CD8-positive, alpha-beta memory T cell (primary cell): Measurements from ENCODE around the gene NOXO1. TPM values are rescaled to one million over a fixed set of nuclear protein-coding genes. Genes with fewer than 3 reads are reported as not detected.

Experiments
- CTCF ChIA-PET: fragments of 350-600 bp; sonication (Branson Sonifier 250); formaldehyde crosslinking; loops from one replicate; lab custom pipeline; 2021; ENCODE audit warnings: antibody characterized with exemption; lab: Charles Lee
- POLR2A ChIA-PET: fragments of 350-600 bp; sonication (Branson Sonifier 250); formaldehyde crosslinking; loops from one replicate; lab custom pipeline; 2021; ENCODE audit warnings: antibody characterized with exemption; lab: Charles Lee
- DNase-seq, 5 donors: peaks; one replicate each; pipeline versions ENCODE4 v3.0.0 to v3.0.0-alpha.2; 2020 to 2022; ENCODE audit warnings: mixed read lengths in 1 of 5
- H3K27ac ChIP-seq: one replicate; pipeline ENCODE4 v1.7.0; 2013; ENCODE audit warnings: low read depth, mild to moderate bottlenecking, low read length, moderate library complexity
- H3K27me3 ChIP-seq: 2 replicates; pipeline ENCODE4 v1.7.0; 2013; ENCODE audit warnings: low read length, mild to moderate bottlenecking; ENCODE audit not compliant: insufficient read depth, poor library complexity, severe bottlenecking
- H3K36me3 ChIP-seq: 2 replicates; pipeline ENCODE4 v1.7.0; 2013; ENCODE audit warnings: mild to moderate bottlenecking, low read length, moderate library complexity; ENCODE audit not compliant: insufficient read depth
- H3K4me1 ChIP-seq: 2 replicates; pipeline ENCODE4 v1.7.0; 2013; ENCODE audit warnings: mild to moderate bottlenecking, low read length, moderate library complexity; ENCODE audit not compliant: insufficient read depth
- H3K4me3 ChIP-seq: 2 replicates; pipeline ENCODE4 v1.7.0; 2013; ENCODE audit warnings: mild to moderate bottlenecking, low read length
- H3K9me3 ChIP-seq: 2 replicates; pipeline ENCODE4 v1.7.0; 2013; ENCODE audit warnings: mild to moderate bottlenecking, low read length
- H3K27ac Mint-ChIP-seq, 8 donors: one replicate each; pipeline ENCODE4 v1.8.0; 2020 to 2021; ENCODE audit warnings: mixed read lengths in 8 of 8, mild to moderate bottlenecking in 6 of 8, inconsistent platforms in 3 of 8, moderate library complexity in 3 of 8
- H3K27me3 Mint-ChIP-seq, 2 donors: one replicate each; pipeline ENCODE4 v1.8.0; 2020 to 2021; ENCODE audit warnings: mixed read lengths in 2 of 2, mild to moderate bottlenecking in 1 of 2, moderate library complexity in 1 of 2
- H3K36me3 Mint-ChIP-seq, 3 donors: one replicate each; pipeline ENCODE4 v1.8.0; 2020 to 2021; ENCODE audit warnings: mixed read lengths in 3 of 3, inconsistent platforms in 1 of 3, mild to moderate bottlenecking in 1 of 3
- H3K4me1 Mint-ChIP-seq, 3 donors: one replicate each; pipeline ENCODE4 v1.8.0; 2020 to 2021; ENCODE audit warnings: mixed read lengths in 3 of 3, inconsistent platforms in 1 of 3, mild to moderate bottlenecking in 1 of 3
- H3K4me3 Mint-ChIP-seq, 7 donors: one replicate each; pipeline ENCODE4 v1.8.0; 2020 to 2021; ENCODE audit warnings: mixed read lengths in 7 of 7, mild to moderate bottlenecking in 6 of 7, moderate library complexity in 4 of 7, inconsistent platforms in 2 of 7
- H3K9me3 Mint-ChIP-seq, 5 donors: one replicate each; pipeline ENCODE4 v1.8.0; 2020 to 2022; ENCODE audit warnings: mixed read lengths in 5 of 5, mild to moderate bottlenecking in 3 of 5, moderate library complexity in 2 of 5, inconsistent platforms in 1 of 5
- polyA plus RNA-seq: library from polyadenylated mRNA; unstranded; fragments of 300-500 nt; fragmentation: Illumina TruSeq; gene quantifications from one replicate; pipeline ENCODE4 v1.2.3, GENCODE V29; 2021
- total RNA-seq, 2 experiments: library from RNA; stranded (reverse); gene quantifications; one replicate each; pipeline ENCODE4 v1.2.3, GENCODE V29; 2021

NOXO1 gene
- total and polyA plus RNA-seq, 3 experiments from 2014 or later, result 0.47 to 0.48 TPM; not detected in 1

DNA sequence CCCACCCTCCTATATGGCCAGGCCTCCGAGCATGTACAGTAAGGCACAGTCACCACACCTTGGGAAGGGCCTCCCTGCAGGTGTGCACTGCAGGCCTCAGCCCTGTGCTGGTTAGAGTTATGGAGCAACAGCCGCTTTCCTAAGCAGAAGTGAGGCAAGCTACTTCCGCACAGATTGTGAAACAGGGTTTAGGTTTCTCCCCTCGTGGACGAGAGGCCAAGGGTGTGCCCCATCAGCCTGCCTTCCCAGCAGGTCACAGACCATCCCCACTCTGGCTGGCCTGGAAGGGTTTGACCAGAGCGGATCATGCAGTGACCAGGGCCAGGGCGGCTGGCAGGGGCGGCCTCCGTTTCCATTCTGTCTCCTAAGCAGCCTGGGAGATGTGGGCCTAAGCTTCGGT lies 43.0 kb downstream of the NOXO1 start:
- Mint-ChIP-seq H3K27ac (no peak overlapping the region), H3K4me3 (peak overlapping the region in 1 of 7 donors; percentile 54), H3K36me3 (peaks cover 0 to 26% (median 1%) of the 10 kb centered on the region in 3 donors), H3K27me3 (no peaks in the 10 kb centered on the region), H3K4me1 (peaks cover 3 to 20% (median 11%) of the 10 kb centered on the region in 3 donors), H3K9me3 (no peaks in the 10 kb centered on the region)
- CTCF ChIA-PET, result interaction anchor here (1.2 kb wide), 1 partner anchor 9 kb away, joined by 3 read pairs; no protein-coding TSS in a partner anchor
- DNase-seq, result no peak
- no peaks in the 10 kb centered on the region for H3K27me3 ChIP-seq
- peaks cover 16% of the 10 kb centered on the region for H3K4me1 ChIP-seq
- no peaks in the 10 kb centered on the region for H3K9me3 ChIP-seq
- H3K27ac ChIP-seq, result no peak overlapping the region
- H3K36me3 ChIP-seq, result peaks cover 9% of the 10 kb centered on the region
- no peak overlapping the region for H3K4me3 ChIP-seq
- POLR2A ChIA-PET, result no interaction called here

DNA sequence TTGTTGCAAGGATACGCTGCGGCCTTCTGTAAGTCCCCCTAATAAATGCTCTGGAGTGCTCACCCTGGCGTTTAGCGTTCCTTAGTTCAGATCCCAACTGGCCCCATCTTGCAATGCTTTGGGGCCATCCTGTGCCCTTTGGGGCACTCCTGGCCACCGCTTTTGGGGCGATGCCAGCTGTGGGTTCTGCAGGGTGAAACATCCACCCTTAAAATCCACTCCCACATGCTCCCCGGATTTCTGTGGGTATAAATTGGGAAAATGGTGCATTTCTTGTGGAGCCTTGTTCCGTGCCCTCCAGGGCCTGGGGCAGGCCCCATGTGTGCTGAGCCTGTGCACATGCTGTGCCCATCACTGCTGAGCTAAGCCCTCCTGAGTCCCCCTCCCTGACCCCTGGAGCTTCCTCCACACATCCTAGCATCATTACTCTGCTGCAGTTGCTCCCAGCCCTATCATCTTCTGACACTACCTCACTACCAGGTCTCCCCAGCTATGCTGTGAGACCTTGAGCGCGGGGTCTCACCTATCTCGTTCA lies 44.3 kb downstream of the NOXO1 start:
- Histone ChIP-seq H3K4me3 (no peak overlapping the region), H3K27me3 (no peaks in the 10 kb centered on the region), H3K36me3 (peaks cover 9% of the 10 kb centered on the region), H3K9me3 (no peaks in the 10 kb centered on the region), H3K4me1 (peaks cover 8% of the 10 kb centered on the region), H3K27ac (no peak overlapping the region)
- no peak overlapping the region for H3K4me3 Mint-ChIP-seq
- ChIA-PET CTCF (no interaction called here), POLR2A (no interaction called here)
- no peaks in the 10 kb centered on the region for H3K27me3 Mint-ChIP-seq
- peaks cover 0 to 22% (median 1%) of the 10 kb centered on the region in 3 donors for H3K36me3 Mint-ChIP-seq
- no peaks in the 10 kb centered on the region for H3K9me3 Mint-ChIP-seq
- no peak overlapping the region for H3K27ac Mint-ChIP-seq
- H3K4me1 Mint-ChIP-seq, result peaks cover 3 to 9% (median 7%) of the 10 kb centered on the region in 3 donors
- DNase-seq, result no peak

DNA sequence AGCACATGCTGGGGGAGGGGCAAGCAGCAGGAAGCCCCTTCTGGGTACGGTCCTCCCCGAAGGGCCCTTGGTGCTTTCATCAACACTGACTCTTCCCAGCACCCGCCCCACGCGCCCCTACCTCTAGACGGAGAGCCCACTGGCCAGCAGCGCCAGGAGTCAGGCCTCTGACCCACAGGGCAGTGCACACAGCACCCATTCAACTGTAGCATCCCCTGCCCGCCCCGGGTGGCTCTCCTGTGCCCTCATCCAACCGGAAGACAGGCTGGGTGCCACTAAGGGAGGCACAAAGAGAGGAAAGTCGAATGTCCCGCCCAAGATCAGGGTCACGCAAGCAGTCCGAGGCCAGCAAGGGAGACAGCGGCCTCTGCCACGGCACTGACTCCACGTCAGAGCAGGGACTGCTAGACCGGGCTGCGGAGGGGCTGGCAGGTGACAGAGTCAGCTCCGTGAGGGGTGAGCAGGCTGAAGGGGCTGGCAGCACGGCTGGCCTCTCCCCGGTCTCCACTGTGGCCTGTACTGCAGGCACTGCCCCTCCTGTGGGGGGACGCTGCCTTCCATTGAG lies 48.1 kb downstream of the NOXO1 start:
- Mint-ChIP-seq H3K9me3 (no peaks in the 10 kb centered on the region), H3K4me1 (peaks cover 2 to 4% (median 3%) of the 10 kb centered on the region in 3 donors), H3K4me3 (no peak overlapping the region), H3K27ac (no peak overlapping the region), H3K27me3 (peaks cover 0 to 1% of the 10 kb centered on the region in 2 donors), H3K36me3 (peaks cover 0 to 8% (median 1%) of the 10 kb centered on the region in 3 donors)
- no peak for DNase-seq
- ChIA-PET POLR2A (no interaction called here), CTCF (no interaction called here)
- H3K9me3 ChIP-seq, result no peaks in the 10 kb centered on the region
- peaks cover under 1% of the 10 kb centered on the region for H3K36me3 ChIP-seq
- H3K4me1 ChIP-seq, result peaks cover 4% of the 10 kb centered on the region
- no peak overlapping the region for H3K4me3 ChIP-seq
- H3K27me3 ChIP-seq, result no peaks in the 10 kb centered on the region
- no peak overlapping the region for H3K27ac ChIP-seq

DNA sequence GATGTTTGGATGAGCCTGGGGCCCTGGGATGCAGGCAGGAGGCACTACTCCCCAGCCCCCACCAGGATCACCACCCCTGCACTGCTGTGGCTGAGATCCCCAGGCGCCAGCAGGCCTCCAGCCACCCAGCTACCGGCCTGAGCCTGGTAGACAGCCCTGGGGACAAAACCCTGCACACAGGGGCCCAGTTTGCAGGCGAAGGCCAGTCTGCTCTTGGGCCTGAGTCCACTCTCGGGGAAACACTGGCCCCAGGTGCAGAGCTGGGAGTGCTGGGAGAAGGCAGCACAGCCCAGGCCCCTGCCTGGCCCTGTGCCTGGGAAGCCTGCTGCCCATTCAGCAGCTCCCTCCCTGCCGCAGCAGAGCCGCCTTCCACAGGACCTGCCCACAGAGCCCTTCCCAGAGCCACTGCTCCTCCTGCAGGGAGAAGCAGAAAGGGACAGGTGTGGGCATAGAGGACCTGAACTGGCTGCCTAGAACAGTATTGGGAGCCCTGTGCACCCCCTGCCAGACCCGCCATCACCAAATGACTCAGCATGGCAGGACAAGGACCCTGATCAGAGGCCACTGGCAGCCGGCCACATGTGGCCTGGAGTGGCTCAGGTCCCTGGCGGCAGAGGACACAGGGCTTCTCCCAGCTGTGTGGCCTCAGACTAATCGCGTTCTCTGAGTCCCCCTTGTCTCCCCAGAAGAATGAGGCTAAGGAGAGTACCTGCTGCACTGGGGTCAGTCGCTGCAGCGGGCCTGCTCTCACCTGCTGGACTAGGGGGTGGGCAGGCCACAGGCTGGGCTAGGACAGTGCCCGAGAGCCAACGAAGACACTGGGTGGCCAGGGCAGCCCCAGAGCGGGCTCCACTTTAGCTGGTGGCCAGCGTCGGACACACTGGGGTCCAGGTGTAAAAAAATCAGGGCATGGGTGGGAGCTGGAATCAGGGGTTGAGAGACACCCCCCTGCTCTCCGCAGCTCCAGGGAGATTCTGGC lies 48.9 kb downstream of the NOXO1 start:
- H3K36me3 ChIP-seq, result no peaks in the 10 kb centered on the region
- Mint-ChIP-seq H3K27me3 (peaks cover 0 to 1% of the 10 kb centered on the region in 2 donors), H3K9me3 (no peaks in the 10 kb centered on the region), H3K27ac (no peak overlapping the region), H3K4me3 (no peak overlapping the region), H3K36me3 (peaks cover 0 to 3% (median 0%) of the 10 kb centered on the region in 3 donors), H3K4me1 (peaks cover 2 to 4% (median 3%) of the 10 kb centered on the region in 3 donors)
- H3K27me3 ChIP-seq, result no peaks in the 10 kb centered on the region
- H3K27ac ChIP-seq, result no peak overlapping the region
- no peak overlapping the region for H3K4me3 ChIP-seq
- CTCF ChIA-PET, result no interaction called here
- no peak for DNase-seq
- no peaks in the 10 kb centered on the region for H3K9me3 ChIP-seq
- POLR2A ChIA-PET, result no interaction called here
- peaks cover 4% of the 10 kb centered on the region for H3K4me1 ChIP-seq

- no peak overlapping the region for H3K27ac Mint-ChIP-seq
- DNase-seq, result no peak
These were observed 50.9 kb downstream of the NOXO1 start for GRCh38 chr16:1930338-1930720.

DNA sequence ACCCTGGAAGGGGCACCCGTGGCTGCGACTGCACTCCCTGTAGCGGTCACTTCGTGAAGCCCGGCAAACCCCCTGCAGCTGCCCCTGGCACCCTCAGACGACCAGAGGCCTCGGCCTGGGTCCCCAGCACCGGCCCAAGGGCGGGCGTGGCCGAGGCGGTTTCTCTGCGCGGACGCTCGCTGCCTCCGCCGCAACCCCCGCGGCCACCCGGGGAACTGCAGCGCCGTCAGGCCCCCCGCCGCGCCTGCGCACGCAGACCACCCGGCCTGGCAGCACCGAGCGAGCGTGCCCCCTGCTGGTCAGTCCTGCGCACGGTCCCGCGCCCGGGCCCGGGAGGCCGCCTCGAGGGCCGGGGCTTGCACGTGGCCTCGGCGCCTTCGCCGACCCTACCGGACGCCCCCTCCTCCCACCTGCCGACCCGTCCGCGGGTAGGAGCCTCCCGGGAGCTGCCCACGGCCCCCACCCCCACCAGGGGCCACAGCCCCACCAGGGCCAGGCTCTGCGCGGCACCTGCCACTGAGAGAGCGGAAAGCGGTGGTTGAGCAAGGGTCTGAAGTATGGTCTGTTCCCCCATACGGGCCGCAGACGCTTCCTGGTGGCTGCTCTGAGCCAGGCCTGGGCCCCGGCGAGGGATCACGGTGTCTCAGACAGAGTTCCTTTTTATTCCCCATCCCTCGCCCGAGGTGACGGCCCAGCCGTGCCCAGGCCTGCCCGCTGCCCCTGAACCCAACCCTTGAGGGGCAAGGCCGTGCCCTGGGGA lies 51.5 kb downstream of the NOXO1 start:
- ChIA-PET POLR2A (interaction anchor here (0.6 kb wide), 1 partner anchor 30 kb away, joined by 6 read pairs; the partner anchor contains the start of gene NDUFB10), CTCF (interaction anchor here (0.7 to 2.3 kb wide), 10 partner anchors 9 to 224 kb away, joined by 3 to 9 read pairs (median 3); partner anchors contain the start of genes MAPK8IP3, MSRB1, NUBP2 and RPS2)
- H3K9me3 ChIP-seq, result no peaks in the 10 kb centered on the region
- peak; percentile 88 to 93 (median 90) for DNase-seq
- Mint-ChIP-seq H3K27ac (no peak overlapping the region), H3K27me3 (peaks cover 1% of the 10 kb centered on the region in 2 donors), H3K4me1 (peaks cover 2 to 4% (median 3%) of the 10 kb centered on the region in 3 donors), H3K9me3 (no peaks in the 10 kb centered on the region), H3K36me3 (no peaks in the 10 kb centered on the region), H3K4me3 (peak overlapping the region in 4 of 7 donors; percentile 34 to 72 (median 60))
- H3K27me3 ChIP-seq, result no peaks in the 10 kb centered on the region
- H3K4me1 ChIP-seq, result peaks cover 4% of the 10 kb centered on the region
- no peaks in the 10 kb centered on the region for H3K36me3 ChIP-seq
- H3K4me3 ChIP-seq, result no peak overlapping the region
- peak overlapping the region; percentile 38 for H3K27ac ChIP-seq

More at GRCh38 chr16:1930338-1930720, 50.9 kb downstream of the NOXO1 start:
- Histone ChIP-seq H3K4me3 (no peak overlapping the region), H3K36me3 (no peaks in the 10 kb centered on the region), H3K9me3 (no peaks in the 10 kb centered on the region), H3K27ac (no peak overlapping the region), H3K4me1 (peaks cover 4% of the 10 kb centered on the region), H3K27me3 (no peaks in the 10 kb centered on the region)
- H3K27me3 Mint-ChIP-seq, result peaks cover 0 to 1% of the 10 kb centered on the region in 2 donors
- H3K4me3 Mint-ChIP-seq, result peak overlapping the region in 1 of 7 donors; percentile 26
- H3K4me1 Mint-ChIP-seq, result peaks cover 2 to 4% (median 3%) of the 10 kb centered on the region in 3 donors
- ChIA-PET POLR2A (no interaction called here), CTCF (interaction anchor here (1.3 to 2.3 kb wide), 3 partner anchors 13 to 38 kb away, joined by 4 to 9 read pairs (median 4); partner anchors contain the start of genes MSRB1 and RPS2)
- no peaks in the 10 kb centered on the region for H3K9me3 Mint-ChIP-seq
- no peaks in the 10 kb centered on the region for H3K36me3 Mint-ChIP-seq

DNA sequence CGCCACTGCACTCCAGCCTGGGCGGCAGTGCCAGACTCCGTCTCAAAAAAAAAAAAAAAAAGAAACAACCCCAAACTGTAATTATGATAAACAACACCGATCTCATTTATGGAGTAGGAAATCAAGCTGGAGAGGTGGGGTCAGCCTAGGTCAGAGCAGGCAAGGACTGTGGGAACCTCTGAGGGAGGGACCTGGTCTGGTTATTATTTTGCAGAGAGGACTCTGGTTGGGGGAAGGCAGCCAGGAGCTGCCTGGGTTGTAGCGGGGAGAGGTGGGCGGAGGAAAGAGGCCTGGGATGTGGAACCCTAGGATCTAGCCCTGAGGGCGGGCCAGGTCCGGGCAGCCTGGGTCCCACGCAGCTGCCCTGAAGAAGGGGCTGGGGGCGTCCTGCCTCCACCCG lies 52.2 kb downstream of the NOXO1 start:
- CTCF ChIA-PET, result interaction anchor here (0.7 to 2.3 kb wide), 14 partner anchors 9 to 223 kb away, joined by 3 to 9 read pairs (median 3); partner anchors contain the start of genes MAPK8IP3, MSRB1, NUBP2 and RPS2
- POLR2A ChIA-PET, result interaction anchor here (0.6 kb wide), 1 partner anchor 30 kb away, joined by 6 read pairs; the partner anchor contains the start of gene NDUFB10
- no peaks in the 10 kb centered on the region for H3K36me3 ChIP-seq
- H3K4me1 Mint-ChIP-seq, result peaks cover 2 to 4% (median 3%) of the 10 kb centered on the region in 3 donors
- H3K27ac Mint-ChIP-seq, result peak overlapping the region in 3 of 8 donors; percentile 52 to 83 (median 83)
- peaks cover 4% of the 10 kb centered on the region for H3K4me1 ChIP-seq
- peak overlapping the region; percentile 63 to 81 (median 78) for H3K4me3 Mint-ChIP-seq
- H3K4me3 ChIP-seq, result no peak overlapping the region
- peak overlapping the region; percentile 38 for H3K27ac ChIP-seq
- no peaks in the 10 kb centered on the region for H3K9me3 ChIP-seq
- H3K36me3 Mint-ChIP-seq, result no peaks in the 10 kb centered on the region
- peaks cover 3 to 8% of the 10 kb centered on the region in 2 donors for H3K27me3 Mint-ChIP-seq
- H3K9me3 Mint-ChIP-seq, result no peaks in the 10 kb centered on the region
- no peaks in the 10 kb centered on the region for H3K27me3 ChIP-seq
- peak in 1 of 5 donors; percentile 19 for DNase-seq
